GM19043 (cell line): Measurements from ENCODE around the gene UFC1.
A peak's percentile ranks its signal among the peaks of the same experiment; 100 is the strongest.

ENCODE experiments used
- ATAC-seq: cut with Tn5 transposase; IDR thresholded peaks from one replicate; pipeline ENCODE4 v1.9.1; 2021; ENCODE audit warnings: low read depth; ENCODE audit not compliant: unreplicated experiment

UFC1 gene

GRCh38 chr1:161190962-161191521 is 37.3 kb downstream of the UFC1 start:
- no peak for ATAC-seq

- no peak for ATAC-seq
These were observed 38.2 kb downstream of the UFC1 start for GRCh38 chr1:161191971-161192370.

- ATAC-seq: peak; percentile 78
These were observed 39.0 kb downstream of the UFC1 start for GRCh38 chr1:161192476-161193465.

- ATAC-seq: no peak
These were observed 39.9 kb downstream of the UFC1 start for GRCh38 chr1:161193561-161194235.

GRCh38 chr1:161195171-161195570 is 41.4 kb downstream of the UFC1 start:
- no peak for ATAC-seq

GRCh38 chr1:161196111-161196510 is 42.3 kb downstream of the UFC1 start:
- ATAC-seq: no peak

- no peak for ATAC-seq
These were observed 43.0 kb downstream of the UFC1 start for GRCh38 chr1:161196521-161197451.

GRCh38 chr1:161197560-161198193 is 43.9 kb downstream of the UFC1 start:
- ATAC-seq: no peak

- ATAC-seq: no peak
These were observed 44.6 kb downstream of the UFC1 start for GRCh38 chr1:161198194-161198896.

GRCh38 chr1:161198897-161199431 is 45.2 kb downstream of the UFC1 start, which contains the start of gene ADAMTS4:
ADAMTS4 (minus strand) TSS chr1:161199054; CDS start chr1:161198627, 427 bp downstream.
- ATAC-seq: no peak

- ATAC-seq: no peak
These were observed 45.8 kb downstream of the UFC1 start for GRCh38 chr1:161199506-161200139.

- no peak for ATAC-seq
These were observed 46.7 kb downstream of the UFC1 start for GRCh38 chr1:161200421-161200991.

- ATAC-seq: no peak
These were observed 47.4 kb downstream of the UFC1 start for GRCh38 chr1:161200992-161201835.

GRCh38 chr1:161201836-161202712 is 48.3 kb downstream of the UFC1 start, which contains the start of gene NDUFS2:
NDUFS2 (plus strand) TSS chr1:161202367; CDS start chr1:161202386, 19 bp downstream.
- peak; percentile 98 for ATAC-seq

- no peak for ATAC-seq
These were observed 52.8 kb downstream of the UFC1 start for GRCh38 chr1:161206411-161207140.
